ENCODE measurements around the gene PANX1.
A peak's percentile ranks its signal among the peaks of the same experiment; 100 is the strongest.

The PANX1 gene

GRCh38 chr11:94139416-94139815, 10.8 kb downstream of the PANX1 start:
- no peak for ATAC-seq
- no peak for DNase-seq
- Mint-ChIP-seq H3K4me1 (peaks cover 72% of the 10 kb centered on the region), H3K27ac (no peak overlapping the region), H3K27me3 (no peaks in the 10 kb centered on the region), H3K9me3 (peaks cover 0 to 7% of the 10 kb centered on the region in 2 donors), H3K4me3 (no peak overlapping the region)

- H3K9me3 Mint-ChIP-seq = peaks cover 0 to 7% of the 10 kb centered on the region in 2 donors
- H3K4me3 Mint-ChIP-seq = no peak overlapping the region
- H3K27me3 Mint-ChIP-seq = no peaks in the 10 kb centered on the region
- no peak for ATAC-seq
- H3K27ac Mint-ChIP-seq = no peak overlapping the region
- peaks cover 72% of the 10 kb centered on the region for H3K4me1 Mint-ChIP-seq
- DNase-seq = no peak
Observed at GRCh38 chr11:94140154-94140655, 11.6 kb downstream of the PANX1 start.

- no peak overlapping the region for H3K27ac Mint-ChIP-seq
- H3K4me1 Mint-ChIP-seq = peaks cover 72% of the 10 kb centered on the region
- peaks cover 0 to 4% of the 10 kb centered on the region in 2 donors for H3K9me3 Mint-ChIP-seq
- no peak for DNase-seq
- peak; percentile 31 for ATAC-seq
- H3K27me3 Mint-ChIP-seq = no peaks in the 10 kb centered on the region
- H3K4me3 Mint-ChIP-seq = no peak overlapping the region
Observed at GRCh38 chr11:94141511-94142307, 13.1 kb downstream of the PANX1 start.

GRCh38 chr11:94142308-94143281, 14.0 kb downstream of the PANX1 start:
- no peak for DNase-seq
- H3K9me3 Mint-ChIP-seq = no peaks in the 10 kb centered on the region
- H3K4me3 Mint-ChIP-seq = no peak overlapping the region
- H3K4me1 Mint-ChIP-seq = peaks cover 76% of the 10 kb centered on the region
- peak; percentile 42 for ATAC-seq
- no peak overlapping the region for H3K27ac Mint-ChIP-seq
- no peaks in the 10 kb centered on the region for H3K27me3 Mint-ChIP-seq

- no peak for ATAC-seq
- no peak for DNase-seq
- no peaks in the 10 kb centered on the region for H3K27me3 Mint-ChIP-seq
- H3K9me3 Mint-ChIP-seq = no peaks in the 10 kb centered on the region
- peaks cover 88% of the 10 kb centered on the region for H3K4me1 Mint-ChIP-seq
- H3K4me3 Mint-ChIP-seq = no peak overlapping the region
- H3K27ac Mint-ChIP-seq = no peak overlapping the region
Observed at GRCh38 chr11:94144216-94144615, 15.6 kb downstream of the PANX1 start.

- no peak overlapping the region for H3K27ac Mint-ChIP-seq
- no peak for DNase-seq
- peaks cover 90% of the 10 kb centered on the region for H3K4me1 Mint-ChIP-seq
- no peaks in the 10 kb centered on the region for H3K27me3 Mint-ChIP-seq
- ATAC-seq = no peak
- no peaks in the 10 kb centered on the region for H3K9me3 Mint-ChIP-seq
- no peak overlapping the region for H3K4me3 Mint-ChIP-seq
Observed at GRCh38 chr11:94144664-94145063, 16.0 kb downstream of the PANX1 start.

GRCh38 chr11:94145431-94145830, 16.8 kb downstream of the PANX1 start:
- H3K27ac Mint-ChIP-seq = no peak overlapping the region
- H3K9me3 Mint-ChIP-seq = no peaks in the 10 kb centered on the region
- no peaks in the 10 kb centered on the region for H3K27me3 Mint-ChIP-seq
- ATAC-seq = no peak
- H3K4me3 Mint-ChIP-seq = no peak overlapping the region
- H3K4me1 Mint-ChIP-seq = peaks cover 90% of the 10 kb centered on the region
- DNase-seq = no peak

GRCh38 chr11:94145916-94146315, 17.3 kb downstream of the PANX1 start:
- Mint-ChIP-seq H3K4me1 (peaks cover 92% of the 10 kb centered on the region), H3K9me3 (no peaks in the 10 kb centered on the region), H3K27ac (no peak overlapping the region), H3K27me3 (no peaks in the 10 kb centered on the region), H3K4me3 (no peak overlapping the region)
- ATAC-seq = no peak
- no peak for DNase-seq

- Mint-ChIP-seq H3K9me3 (no peaks in the 10 kb centered on the region), H3K27me3 (no peaks in the 10 kb centered on the region), H3K4me3 (peak overlapping the region; percentile 63 to 72), H3K4me1 (peaks cover 100% of the 10 kb centered on the region), H3K27ac (no peak overlapping the region)
- DNase-seq (peak in 1 of 2 donors; percentile 42), ATAC-seq (peak; percentile 84)
Observed at GRCh38 chr11:94147433-94147845, 18.8 kb downstream of the PANX1 start.

GRCh38 chr11:94148189-94148588, 19.5 kb downstream of the PANX1 start:
- Mint-ChIP-seq H3K4me1 (peaks cover 100% of the 10 kb centered on the region), H3K27me3 (no peaks in the 10 kb centered on the region), H3K9me3 (no peaks in the 10 kb centered on the region), H3K4me3 (peak overlapping the region; percentile 63 to 72), H3K27ac (peak overlapping the region in 1 of 2 donors; percentile 11)
- ATAC-seq (no peak), DNase-seq (no peak)

- DNase-seq (no peak), ATAC-seq (no peak)
- Mint-ChIP-seq H3K4me1 (peaks cover 89% of the 10 kb centered on the region), H3K4me3 (peak overlapping the region in 1 of 2 donors; percentile 5), H3K9me3 (no peaks in the 10 kb centered on the region), H3K27me3 (no peaks in the 10 kb centered on the region), H3K27ac (peak overlapping the region in 1 of 2 donors; percentile 17)
Observed at GRCh38 chr11:94149431-94150017, 20.9 kb downstream of the PANX1 start.

GRCh38 chr11:94150056-94150455, 21.4 kb downstream of the PANX1 start:
- Mint-ChIP-seq H3K27ac (no peak overlapping the region), H3K27me3 (no peaks in the 10 kb centered on the region), H3K4me1 (peaks cover 83% of the 10 kb centered on the region), H3K9me3 (no peaks in the 10 kb centered on the region), H3K4me3 (no peak overlapping the region)
- ATAC-seq = no peak
- no peak for DNase-seq

GRCh38 chr11:94150704-94151685, 22.4 kb downstream of the PANX1 start:
- no peak overlapping the region for H3K4me3 Mint-ChIP-seq
- no peaks in the 10 kb centered on the region for H3K9me3 Mint-ChIP-seq
- DNase-seq (no peak), ATAC-seq (no peak)
- H3K4me1 Mint-ChIP-seq = peaks cover 74% of the 10 kb centered on the region
- H3K27me3 Mint-ChIP-seq = no peaks in the 10 kb centered on the region
- H3K27ac Mint-ChIP-seq = peak overlapping the region; percentile 50 to 81

- peak overlapping the region in 1 of 2 donors; percentile 32 for H3K4me3 Mint-ChIP-seq
- ATAC-seq (peak; percentile 89), DNase-seq (peak in 1 of 2 donors; percentile 30)
- no peaks in the 10 kb centered on the region for H3K9me3 Mint-ChIP-seq
- peak overlapping the region; percentile 10 to 92 for H3K27ac Mint-ChIP-seq
- H3K4me1 Mint-ChIP-seq = peaks cover 63% of the 10 kb centered on the region
- H3K27me3 Mint-ChIP-seq = no peaks in the 10 kb centered on the region
Observed at GRCh38 chr11:94151903-94152677, 23.4 kb downstream of the PANX1 start.

Data from stimulated activated naive CD8-positive, alpha-beta T cell treated with anti-CD3 and anti-CD28 coated beads, Interleukin-15, amount 100 ng/mL, for 72 hours (primary cell).